ENCODE measurements around the gene KLHDC8A.

The KLHDC8A gene

DNA sequence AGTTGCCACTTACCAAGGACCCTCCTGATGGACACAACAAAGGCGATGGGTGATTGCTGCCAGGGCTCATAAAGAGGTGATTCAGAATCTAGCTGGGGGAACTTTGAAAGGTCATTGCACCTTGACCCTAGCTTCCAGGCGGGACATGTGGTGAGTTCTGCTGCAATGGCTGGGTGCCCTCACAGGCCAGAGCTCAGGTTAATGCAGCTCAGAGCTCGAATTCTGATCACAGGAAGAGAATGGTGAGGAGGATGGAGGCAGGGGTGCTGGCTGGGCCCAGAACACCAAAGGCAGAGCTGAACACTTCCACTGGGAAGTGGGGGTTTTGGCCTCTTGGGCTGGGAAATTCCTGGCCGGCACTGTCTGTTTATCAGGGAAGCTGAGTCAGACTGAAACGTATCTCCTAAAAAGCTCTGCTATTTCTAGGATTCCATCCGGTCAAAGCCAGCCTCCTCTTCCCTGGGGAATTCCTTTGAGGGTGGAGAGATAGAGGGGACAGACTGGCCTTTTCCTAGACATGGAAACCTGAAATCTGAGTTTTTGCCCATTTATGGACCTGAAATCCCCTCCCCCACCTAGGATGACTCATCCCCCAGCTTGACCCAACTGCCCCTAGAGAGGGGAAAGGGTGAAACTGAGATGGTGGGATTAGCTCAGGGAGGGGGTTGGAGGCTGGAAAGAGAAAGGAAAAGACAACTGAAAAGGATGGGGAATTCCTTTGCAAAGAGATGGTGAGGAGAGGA is 62.4 kb downstream of the KLHDC8A start:
- peak; percentile 98 for DNase-seq

DNA sequence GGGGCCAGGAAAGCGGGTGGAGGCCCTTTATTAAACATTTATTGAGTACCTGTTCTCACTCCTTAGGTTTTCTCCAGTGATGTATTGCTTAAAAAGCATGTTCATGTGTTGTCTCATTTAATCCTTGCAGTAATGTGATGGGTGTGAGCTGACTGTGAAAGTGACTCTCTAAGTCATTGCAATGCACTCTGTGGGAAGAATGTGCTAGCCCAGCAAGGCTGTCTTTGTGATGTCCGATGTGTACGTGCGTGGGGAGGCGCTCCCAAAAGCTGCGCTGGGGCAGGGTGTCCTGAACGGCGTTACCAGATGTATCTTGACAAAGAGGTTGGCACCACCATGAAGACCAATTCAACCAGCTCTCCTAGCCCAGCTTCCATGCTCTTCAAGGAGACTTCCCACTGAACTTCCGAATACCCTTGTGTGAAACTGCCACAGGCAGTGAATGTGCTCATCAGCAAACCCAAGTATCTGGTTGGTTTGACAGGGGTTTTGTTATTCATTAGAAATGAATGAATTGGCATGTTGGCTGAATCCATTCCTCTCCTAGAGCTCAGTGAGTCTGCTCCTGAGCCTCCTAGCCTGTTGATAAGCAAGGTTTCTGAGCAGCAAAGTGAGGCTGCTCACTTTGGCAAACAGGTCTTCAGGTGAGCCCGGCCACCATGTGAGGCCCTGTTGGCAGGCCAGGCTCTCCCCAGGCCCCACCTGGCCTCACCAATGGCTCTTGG is 63.2 kb downstream of the KLHDC8A start:
- no peak for DNase-seq

DNA sequence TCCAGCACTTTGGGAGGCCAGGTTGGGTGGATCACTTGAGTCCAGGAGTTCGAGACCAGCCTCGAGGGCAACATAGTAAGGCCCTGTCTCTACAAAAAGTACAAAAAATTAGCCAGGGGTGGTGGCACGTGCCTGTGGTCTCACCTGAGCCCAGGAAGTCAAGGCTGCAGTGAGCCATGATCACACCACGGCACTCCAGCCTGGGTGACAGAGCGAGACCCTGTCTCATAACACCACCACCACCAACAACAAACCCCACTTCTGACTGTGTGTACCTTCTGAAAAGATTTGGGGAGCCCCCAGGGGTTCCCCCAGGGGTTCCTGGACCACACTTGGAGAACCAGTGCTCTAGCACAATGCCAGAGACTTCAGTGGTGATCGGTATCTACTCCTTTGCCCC is 65.1 kb downstream of the KLHDC8A start:
- no peak for DNase-seq

DNA sequence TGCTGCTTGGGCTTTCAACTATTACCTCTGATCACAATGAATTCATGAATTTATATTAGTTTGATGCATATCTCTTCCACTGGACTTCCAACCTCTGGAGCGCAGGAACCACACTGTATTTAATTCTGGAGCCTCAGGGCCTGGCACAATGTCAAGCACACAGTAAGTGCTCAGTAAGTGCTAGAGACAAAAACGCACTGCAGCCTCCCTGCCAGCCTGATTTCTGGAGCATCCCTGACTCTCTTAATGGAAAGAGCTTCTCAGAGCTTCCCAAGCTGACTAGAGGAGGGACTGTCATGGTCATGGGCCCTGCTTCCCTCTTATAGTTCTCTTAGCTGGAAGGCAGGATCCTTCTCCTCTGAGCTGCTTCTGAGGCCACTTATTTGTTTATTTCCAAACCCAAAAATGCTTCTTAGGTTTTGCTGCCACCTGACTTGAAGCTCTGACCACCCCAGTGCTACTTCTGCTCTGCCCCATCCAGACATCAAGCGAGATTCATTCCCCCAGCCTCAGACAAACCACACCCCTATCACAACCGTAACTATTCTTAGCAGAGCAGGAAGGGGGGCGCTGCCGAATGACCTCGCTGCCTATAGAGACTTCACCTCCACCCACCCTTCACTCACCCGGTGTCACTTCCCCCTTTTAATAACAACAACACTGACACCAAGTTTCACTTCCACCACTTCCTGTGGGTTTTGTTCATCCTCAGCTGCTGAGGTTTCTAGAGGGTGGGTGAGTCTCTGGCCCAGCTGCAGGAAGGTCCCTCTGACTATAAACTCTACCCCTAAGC is 68.8 kb downstream of the KLHDC8A start:
- no peak for DNase-seq

DNA sequence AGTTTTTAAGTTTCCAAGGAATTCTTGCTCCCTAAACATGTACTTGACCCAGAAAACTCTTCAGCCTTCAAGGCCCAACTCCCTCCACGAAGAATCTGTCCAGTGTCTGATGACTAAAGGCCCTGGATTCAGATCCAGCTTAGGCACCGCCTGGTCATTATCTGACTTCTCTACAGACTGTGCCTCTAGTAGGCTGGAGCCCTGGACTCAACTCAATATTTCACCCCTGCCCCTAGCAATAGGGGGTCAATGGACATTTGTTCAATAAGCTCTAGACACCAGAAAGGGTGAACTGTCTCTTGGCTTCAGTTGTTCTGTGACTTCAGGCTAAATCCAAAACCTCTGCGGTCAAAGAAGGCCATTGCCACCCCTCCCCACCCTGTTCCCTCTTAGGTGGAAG is 69.6 kb downstream of the KLHDC8A start:
- DNase-seq = no peak

DNA sequence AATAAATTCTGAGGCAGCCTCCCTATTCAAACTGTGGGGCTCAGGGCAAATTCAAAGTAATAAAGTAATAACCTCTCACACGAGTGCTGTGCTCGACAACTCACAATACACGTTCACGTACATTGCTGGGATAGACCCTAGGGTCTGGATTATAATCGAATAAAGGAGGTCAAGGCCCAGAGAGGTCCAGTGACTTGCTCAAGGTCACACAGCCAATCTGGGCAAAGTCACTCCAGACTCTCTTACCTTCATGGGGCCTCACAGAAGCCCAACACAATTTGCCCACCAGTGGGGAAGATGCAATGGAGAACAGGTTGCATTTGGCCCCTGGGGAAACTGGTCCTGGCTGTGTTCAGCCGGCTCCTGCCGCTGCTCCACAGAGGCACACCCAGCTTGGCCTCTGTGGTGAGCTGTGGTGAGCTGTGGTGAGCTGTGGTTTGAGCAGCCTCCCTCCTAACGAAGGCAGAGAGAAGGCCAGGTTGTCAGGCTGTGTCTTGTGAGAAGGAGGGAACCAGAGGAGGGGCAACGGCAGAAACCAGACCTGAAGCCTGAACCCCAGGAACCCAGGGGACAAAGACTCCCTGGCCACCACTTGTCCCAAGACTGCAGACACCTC is 70.3 kb downstream of the KLHDC8A start:
- DNase-seq = no peak
